IMR-90 (cell line): Measurements from ENCODE around the gene MAB21L3. TPM values are rescaled to one million over a fixed set of nuclear protein-coding genes. Genes with fewer than 3 reads are reported as not detected.

ENCODE experiments used
- ATAC-seq: fragments of 200-7000 bp; cut with Tn5 transposase; 2 replicates; pipeline ENCODE4 v1.9.1; 2020; ENCODE audit warnings: low read depth, mild to moderate bottlenecking, moderate library complexity
- BruUV-seq: library from RNA; stranded (reverse); fragments of 400-500 nt; replicated peaks from 2 replicates; lab custom pipeline; 2021; lab: Mats Ljungman, UMichigan
- CTCF ChIA-PET: fragments of 300-600 bp; formaldehyde crosslinking; extraction: SDS; loops from one replicate; lab custom pipeline; 2021; ENCODE audit warnings: antibody characterized with exemption; lab: Yijun Ruan, JAX
- POLR2A ChIA-PET: fragments of 300-600 bp; sonication (Branson Sonifier 250); formaldehyde crosslinking; loops from one replicate; lab custom pipeline; 2022; ENCODE audit warnings: antibody characterized with exemption; ENCODE audit not compliant: unreplicated experiment; lab: Charles Lee
- DNase-seq: peaks from one replicate; pipeline ENCODE4 v3.0.0; 2013
- H2AFZ ChIP-seq: replicated peaks from 2 replicates; pipeline ENCODE3; 2013; ENCODE audit warnings: low read length, mild to moderate bottlenecking; ENCODE audit not compliant: poor library complexity
- H2AK5ac ChIP-seq: 2 replicates; pipeline ENCODE4 v1.6.1; 2013; ENCODE audit warnings: low read depth, low read length, inconsistent platforms
- H2AK9ac ChIP-seq: replicated peaks from 2 replicates; pipeline ENCODE3; 2013; ENCODE audit warnings: mild to moderate bottlenecking, low read depth, low read length, moderate library complexity; ENCODE audit not compliant: poor library complexity
- H2BK120ac ChIP-seq: 2 replicates; pipeline ENCODE4 v1.6.1; 2013; ENCODE audit warnings: low read depth, low read length, inconsistent platforms
- H2BK15ac ChIP-seq: 3 replicates; pipeline ENCODE4 v1.6.1; 2013; ENCODE audit warnings: low read depth, low read length, inconsistent platforms
- H2BK20ac ChIP-seq: 2 replicates; pipeline ENCODE4 v1.6.1; 2013; ENCODE audit warnings: low read depth, mild to moderate bottlenecking, inconsistent platforms, low read length, moderate library complexity
- H2BK5ac ChIP-seq: 2 replicates; pipeline ENCODE4 v1.6.1; 2013; ENCODE audit warnings: mild to moderate bottlenecking, low read depth, low read length, inconsistent platforms; ENCODE audit not compliant: poor library complexity, severe bottlenecking
- H3K14ac ChIP-seq: replicated peaks from 2 replicates; pipeline ENCODE4 v1.6.1; 2013; ENCODE audit warnings: low read depth, low read length, inconsistent platforms
- H3K18ac ChIP-seq: 2 replicates; pipeline ENCODE4 v1.6.1; 2013; ENCODE audit warnings: low read depth, low read length, control low read depth
- H3K23ac ChIP-seq: 2 replicates; pipeline ENCODE4 v1.6.1; 2013; ENCODE audit warnings: low read depth, low read length, inconsistent platforms
- H3K27ac ChIP-seq: 2 replicates; pipeline ENCODE4 v1.5.1; 2013; ENCODE audit warnings: mild to moderate bottlenecking, control low read depth, low read length; ENCODE audit not compliant: insufficient read depth
- H3K27me3 ChIP-seq: 2 replicates; pipeline ENCODE4 v1.6.1; 2013; ENCODE audit warnings: low read length; ENCODE audit not compliant: control insufficient read depth, insufficient read depth
- H3K36me3 ChIP-seq: 2 replicates; pipeline ENCODE4 v1.6.1; 2013; ENCODE audit warnings: low read length, mixed read lengths; ENCODE audit not compliant: control insufficient read depth, insufficient read depth
- H3K4ac ChIP-seq: 2 replicates; pipeline ENCODE4 v1.6.1; 2013; ENCODE audit warnings: low read depth, low read length, inconsistent platforms
- H3K4me1 ChIP-seq: 2 replicates; pipeline ENCODE4 v1.6.1; 2013; ENCODE audit warnings: low read length, mixed read lengths; ENCODE audit not compliant: control insufficient read depth, insufficient read depth
- H3K4me2 ChIP-seq: 2 replicates; pipeline ENCODE4 v1.6.1; 2013; ENCODE audit warnings: low read depth, mild to moderate bottlenecking, control low read depth, low read length, moderate library complexity
- H3K4me3 ChIP-seq: 2 replicates; pipeline ENCODE4 v1.5.1; 2013; ENCODE audit warnings: low read depth, mild to moderate bottlenecking, control low read depth, low read length, moderate library complexity; ENCODE audit not compliant: insufficient read depth
- H3K56ac ChIP-seq: 2 replicates; pipeline ENCODE4 v1.6.1; 2013; ENCODE audit warnings: low read length, inconsistent platforms; ENCODE audit not compliant: insufficient read depth; ENCODE audit errors: extremely low read depth
- H3K79me1 ChIP-seq, 2 experiments: 2 replicates each; pipeline ENCODE4 v1.6.1; 2013; ENCODE audit warnings: low read length in 2 of 2, inconsistent platforms in 1 of 2, low read depth in 1 of 2
- H3K9ac ChIP-seq: 2 replicates; pipeline ENCODE4 v1.6.1; 2013; ENCODE audit warnings: low read depth, low read length, control low read depth
- H3K9me1 ChIP-seq: 2 replicates; pipeline ENCODE4 v1.6.1; 2013; ENCODE audit warnings: low read length, inconsistent platforms; ENCODE audit not compliant: insufficient read depth
- H3K9me3 ChIP-seq: 2 replicates; pipeline ENCODE4 v1.6.1; 2013; ENCODE audit warnings: low read length; ENCODE audit not compliant: control insufficient read depth, insufficient read depth
- H4K20me1 ChIP-seq: 2 replicates; pipeline ENCODE4 v1.6.1; 2013; ENCODE audit warnings: low read length, inconsistent platforms; ENCODE audit not compliant: insufficient read depth
- H4K5ac ChIP-seq: 2 replicates; pipeline ENCODE4 v1.6.1; 2013; ENCODE audit warnings: mild to moderate bottlenecking, low read depth, low read length, control low read depth
- H4K8ac ChIP-seq, 2 experiments: 2 replicates each; pipeline ENCODE4 v1.6.1; 2013; ENCODE audit warnings: low read depth in 2 of 2, low read length in 2 of 2, control low read depth in 1 of 2, inconsistent platforms in 1 of 2
- H4K91ac ChIP-seq: 2 replicates; pipeline ENCODE4 v1.6.1; 2013; ENCODE audit warnings: low read depth, low read length, inconsistent platforms; ENCODE audit not compliant: insufficient read depth
- CTCF ChIP-seq: conservative IDR thresholded peaks from 2 replicates; pipeline ENCODE4 v1.5.1; 2012; ENCODE audit warnings: mild to moderate bottlenecking, low read depth, low read length, improper control_type of control experiment
- MAFK ChIP-seq: IDR thresholded peaks from 2 replicates; pipeline ENCODE4 v1.6.1; 2012; ENCODE audit warnings: low read depth, low read length, improper control_type of control experiment
- MAZ ChIP-seq: IDR thresholded peaks from 2 replicates; pipeline ENCODE4 v1.6.1; 2012; ENCODE audit warnings: low read depth, mild to moderate bottlenecking, low read length, improper control_type of control experiment, moderate library complexity, borderline replicate concordance
- NFE2L2 ChIP-seq: fragments of 150-350 bp; IDR thresholded peaks from 2 replicates; pipeline ENCODE4 v1.6.1; 2016; ENCODE audit warnings: low read depth, mild to moderate bottlenecking, low read length
- POLR2A ChIP-seq: IDR thresholded peaks from 2 replicates; pipeline ENCODE4 v1.6.1; 2012; ENCODE audit warnings: mild to moderate bottlenecking, low read depth, low read length
- SMC3 ChIP-seq: fragments of 150-350 bp; IDR thresholded peaks from 2 replicates; pipeline ENCODE4 v1.6.1; 2016; ENCODE audit warnings: low read depth, mild to moderate bottlenecking, antibody characterized with exemption, low read length, moderate library complexity
- WGBS, 2 experiments: methylation state at CpG; one replicate each; pipeline versions ENCODE4 v1.1.5 to v1.1.7; 2013; ENCODE audit warnings: missing lambda C conversion rate in 2 of 2; ENCODE audit not compliant: insufficient read length in 1 of 2; ENCODE audit errors: extremely low coverage in 2 of 2; 5-methylcytosine and 5-hydroxymethylcytosine counted together
- dilution Hi-C: fragments of 300-500 bp; cut with HindIII; formaldehyde crosslinking; loops from one replicate; pipeline ENCODE4 v1.14.3; 2018; ENCODE audit warnings: low sequenced_read_pairs; ENCODE audit not compliant: unreplicated experiment
- in situ Hi-C: fragments of 300-500 bp; cut with MboI; formaldehyde crosslinking; loops from 3 replicates; pipeline ENCODE4 v1.14.3; 2019; ENCODE audit warnings: low sequenced_read_pairs, inconsistent platforms, mixed read lengths
- intact Hi-C: fragments of 100-400 bp; cut with micrococcal nuclease; formaldehyde crosslinking; loops from 2 replicates; pipeline ENCODE4 v1.10.0; 2022
- polyA plus RNA-seq, 3 experiments: library from polyadenylated mRNA; depleted of rRNA; stranded (reverse); fragments of >200 nt; gene quantifications; 2 replicates each; pipeline ENCODE4 v1.2.3, GENCODE V29; 2012; ENCODE audit warnings: low replicate concordance in 1 of 3
- total RNA-seq: library from RNA; depleted of rRNA; stranded (reverse); fragments of >200 nt; gene quantifications from 2 replicates; pipeline ENCODE4 v1.2.3, GENCODE V29; 2012
- TF ChIP-seq, protein P1 (sequence below): fragments of 150-350 bp; IDR thresholded peaks from 2 replicates; pipeline ENCODE4 v1.6.1; 2016; ENCODE audit warnings: low read depth, mild to moderate bottlenecking, low read length, moderate library complexity, borderline replicate concordance

The MAB21L3 gene
- total and polyA plus RNA-seq, 2 of the 4 experiments (the other 2 are of a cell fraction) = not detected

DNA sequence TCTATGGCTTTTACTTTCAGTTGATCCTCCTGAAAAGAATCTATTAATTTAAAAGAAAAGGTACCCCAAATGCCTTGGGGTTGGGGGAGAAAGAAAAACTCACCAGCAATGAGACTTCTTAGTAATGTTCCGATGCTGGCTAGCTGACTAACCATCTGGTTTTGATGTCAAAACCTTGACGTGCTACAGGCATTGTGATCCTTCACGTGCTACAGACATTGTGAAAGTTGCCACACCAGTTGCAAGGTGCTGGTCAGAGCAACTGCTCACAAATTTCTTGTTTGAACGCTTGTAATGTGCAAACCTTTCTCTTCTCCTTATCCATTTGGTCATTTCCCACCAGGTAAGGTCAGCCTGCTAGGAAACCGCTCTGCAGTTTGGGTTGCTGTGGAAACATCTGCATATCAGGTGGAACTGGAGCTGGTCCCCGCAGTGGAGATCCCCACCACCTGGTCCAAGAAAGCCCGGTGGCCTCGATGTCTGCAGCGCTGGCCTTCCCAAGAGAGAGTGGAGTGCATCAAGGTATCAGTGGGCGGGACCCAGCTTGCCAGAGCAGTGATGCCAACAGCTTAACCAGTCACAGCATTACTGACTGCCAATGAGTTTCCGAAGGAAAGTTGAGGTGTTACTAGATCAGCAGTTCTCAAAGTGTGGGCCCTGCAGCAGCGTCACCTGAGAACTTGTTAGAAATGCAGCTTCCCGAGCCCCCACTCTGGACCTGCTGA is 16.1 kb downstream of the MAB21L3 start:
- dilution Hi-C loops = no loop called here

More for the DNA sequence above, 16.1 kb downstream of the MAB21L3 start:
- no peak overlapping the region for H2AFZ ChIP-seq
- no peak overlapping the region for H2AK9ac ChIP-seq
- H3K9me1 ChIP-seq = no peaks in the 10 kb centered on the region
- no peak for TF ChIP-seq SMC3
- no peak for TF ChIP-seq POLR2A
- TF ChIP-seq MAZ = no peak
- no peak for TF ChIP-seq MAFK
- no peak for TF ChIP-seq CTCF
- no peak for TF ChIP-seq NFE2L2
- TF ChIP-seq, protein P1, sequence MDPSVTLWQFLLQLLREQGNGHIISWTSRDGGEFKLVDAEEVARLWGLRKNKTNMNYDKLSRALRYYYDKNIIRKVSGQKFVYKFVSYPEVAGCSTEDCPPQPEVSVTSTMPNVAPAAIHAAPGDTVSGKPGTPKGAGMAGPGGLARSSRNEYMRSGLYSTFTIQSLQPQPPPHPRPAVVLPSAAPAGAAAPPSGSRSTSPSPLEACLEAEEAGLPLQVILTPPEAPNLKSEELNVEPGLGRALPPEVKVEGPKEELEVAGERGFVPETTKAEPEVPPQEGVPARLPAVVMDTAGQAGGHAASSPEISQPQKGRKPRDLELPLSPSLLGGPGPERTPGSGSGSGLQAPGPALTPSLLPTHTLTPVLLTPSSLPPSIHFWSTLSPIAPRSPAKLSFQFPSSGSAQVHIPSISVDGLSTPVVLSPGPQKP = no peak
- H4K8ac ChIP-seq = no peak overlapping the region
- H3K36me3 ChIP-seq = no peaks in the 10 kb centered on the region
- WGBS, 2 experiments = 85% methylated on average over 5 of the region's 13 CpGs; no CpG with 5 or more reads in 1 of the 2 experiments
- H3K4ac ChIP-seq = no peak overlapping the region
- no peak overlapping the region for H2BK5ac ChIP-seq
- H3K79me1 ChIP-seq = no peaks in the 10 kb centered on the region
- H4K20me1 ChIP-seq = no peaks in the 10 kb centered on the region
- no peak overlapping the region for H2BK120ac ChIP-seq
- intact Hi-C loops = no loop called here
- 0 out of 2 replicates have a peak, but pooled peaks cover 1% of the 10 kb centered on the region for H3K4me1 ChIP-seq
- BruUV-seq = no TSS peak
- H3K18ac ChIP-seq = no peak overlapping the region
- no peak overlapping the region for H3K23ac ChIP-seq
- H2BK20ac ChIP-seq = no peak overlapping the region
- H3K27me3 ChIP-seq = peaks cover 30% of the 10 kb centered on the region
- ChIA-PET CTCF (interaction anchor here (1.1 kb wide), 1 partner anchor 11 kb away, joined by 3 read pairs; no protein-coding TSS in a partner anchor), POLR2A (no interaction called here)
- in situ Hi-C loops = no loop called here
- no peak overlapping the region for H3K4me3 ChIP-seq
- H2BK15ac ChIP-seq = no peak overlapping the region
- no peak overlapping the region for H3K4me2 ChIP-seq
- H3K56ac ChIP-seq = no peak overlapping the region
- no peak overlapping the region for H3K14ac ChIP-seq
- no peak overlapping the region for H3K27ac ChIP-seq
- H3K9ac ChIP-seq = no peak overlapping the region
- H4K91ac ChIP-seq = no peak overlapping the region
- H4K5ac ChIP-seq = no peak overlapping the region
- H3K9me3 ChIP-seq = no peaks in the 10 kb centered on the region
- no peak overlapping the region for H2AK5ac ChIP-seq
- ATAC-seq (no peak), DNase-seq (no peak)
